Measurements from ENCODE around the gene TRH.
"Not testable (repeated sequence)": the region's sequence is repeated elsewhere in the genome, so short reads cannot be mapped to it uniquely, and the experiment has no call there.

The TRH gene

DNA sequence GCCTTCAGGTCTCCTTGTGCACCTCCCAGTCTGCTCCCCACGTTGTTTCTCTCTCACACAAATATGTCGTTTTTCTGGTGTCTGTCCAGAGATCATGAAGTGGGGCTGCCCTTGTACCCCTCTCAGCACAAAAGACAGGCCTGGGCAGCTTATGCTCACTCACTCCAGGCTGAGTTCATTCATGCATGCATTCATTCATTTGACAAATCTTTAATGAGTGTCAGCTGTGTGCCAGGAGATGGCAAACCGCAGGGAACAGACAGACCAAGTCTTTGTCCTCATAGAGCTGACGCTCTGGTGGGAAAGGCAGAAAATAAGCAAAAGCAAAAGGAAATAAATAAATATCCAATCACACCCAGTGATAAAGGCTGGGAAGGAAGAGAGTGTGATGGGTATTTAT lies 7.6 kb upstream of the TRH start:
- no peak for DNase-seq

DNA sequence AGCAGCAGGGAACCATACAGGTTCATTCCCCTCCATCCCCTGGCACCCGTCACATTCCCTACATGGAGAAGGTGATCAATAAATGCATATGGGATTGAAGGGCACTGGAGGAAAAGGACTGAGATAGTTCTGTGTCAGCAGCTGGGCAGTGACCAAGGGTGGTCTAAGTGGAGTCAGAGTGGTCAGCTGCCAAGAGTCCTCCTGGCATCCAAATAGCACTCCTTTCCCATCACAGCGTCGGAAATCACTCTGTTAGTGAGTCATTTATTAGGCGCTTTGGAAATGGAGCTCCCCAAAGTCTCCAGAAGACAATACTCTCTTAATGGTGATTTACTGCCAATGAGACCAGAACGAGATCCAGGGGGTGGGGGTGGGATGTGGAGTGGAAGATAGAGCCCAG lies 6.8 kb upstream of the TRH start:
- DNase-seq: no peak

DNA sequence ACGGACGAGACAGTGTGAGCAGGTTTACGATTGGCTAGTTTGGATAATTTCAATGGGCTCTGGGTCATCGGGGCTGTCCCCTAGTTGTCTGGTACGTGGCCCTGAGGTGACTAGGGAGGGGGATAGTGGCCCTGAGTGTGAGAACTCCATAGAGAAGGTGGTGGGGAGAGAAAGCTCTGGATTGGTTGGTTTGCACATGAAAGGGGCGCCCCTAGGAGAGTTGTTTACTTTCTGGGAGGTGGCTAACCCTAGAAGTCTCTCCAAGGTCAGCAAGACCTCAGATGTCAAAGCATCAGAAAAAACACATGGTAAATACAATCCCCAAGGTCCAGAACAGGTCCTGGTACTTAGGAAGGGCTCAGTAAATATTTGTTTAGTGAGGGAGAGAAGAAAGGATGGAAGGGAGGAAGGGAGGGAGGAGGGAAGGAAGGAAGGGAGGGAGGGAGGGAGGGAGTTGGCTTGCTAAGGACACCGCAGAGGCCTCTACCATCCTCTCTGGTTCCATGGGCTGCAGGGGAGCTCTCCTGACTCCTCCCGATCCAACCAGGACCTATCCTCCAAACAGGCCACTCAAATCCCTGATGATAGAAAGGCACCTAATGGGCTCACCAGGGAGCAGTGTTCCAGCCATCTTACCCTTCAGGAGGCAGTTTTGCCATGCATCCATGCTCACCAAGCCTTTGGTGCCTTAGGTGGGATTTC lies 3.0 kb upstream of the TRH start:
- no peak for DNase-seq

DNA sequence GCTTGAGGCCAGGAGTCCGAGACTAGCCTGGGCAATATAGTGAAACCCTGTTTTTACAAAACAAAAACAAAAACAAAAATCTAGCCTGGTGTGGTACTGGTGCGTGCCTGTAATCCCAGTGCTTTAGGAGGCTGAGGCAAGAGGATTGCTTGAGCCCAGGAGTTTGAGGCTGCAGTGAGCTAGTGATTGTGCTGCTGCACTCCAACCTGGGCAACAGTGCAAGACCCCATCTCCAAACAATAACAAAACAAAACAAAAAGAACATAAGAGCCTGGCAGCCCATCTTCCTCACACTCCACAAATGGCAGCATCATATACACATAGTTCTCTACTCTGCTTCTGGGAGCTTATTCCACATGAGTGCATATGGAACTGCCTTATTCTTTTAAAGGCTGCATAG lies 2.2 kb upstream of the TRH start:
- DNase-seq: no peak

DNA sequence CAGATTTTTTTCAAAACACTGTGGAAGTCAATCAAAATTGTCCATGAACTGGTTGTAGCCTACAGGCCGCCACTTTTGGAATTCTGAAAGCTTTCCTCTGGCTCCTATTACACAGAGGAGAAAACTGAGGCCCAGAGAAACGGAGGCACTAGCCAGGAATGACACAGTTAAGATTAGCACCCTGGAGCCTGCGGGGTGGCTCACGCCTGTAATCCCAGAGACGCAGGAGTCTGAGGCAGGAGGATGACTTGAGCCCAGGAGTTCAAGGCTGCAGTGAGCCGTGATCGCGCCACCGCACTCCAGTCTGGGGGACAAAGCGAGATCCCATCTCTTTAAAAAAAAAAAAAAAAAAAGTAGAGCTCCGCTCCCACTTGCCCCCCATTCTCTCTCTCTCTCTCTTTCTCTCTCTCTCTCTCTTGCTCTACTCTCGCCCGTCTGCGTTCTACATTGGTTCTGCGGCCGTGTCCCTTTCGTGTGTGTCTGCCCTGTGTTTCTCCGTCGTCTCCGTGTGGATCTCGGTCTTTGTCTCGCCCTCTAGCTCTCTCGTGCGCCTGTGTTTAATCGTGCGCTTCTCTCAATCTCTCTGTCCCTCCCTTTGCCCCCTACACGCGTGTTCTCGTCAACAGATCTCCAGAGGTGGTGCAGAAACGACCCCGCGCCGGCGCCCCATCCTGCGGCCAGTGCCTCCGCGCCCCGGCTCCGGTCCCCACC lies 512 bp upstream of the TRH start:
- no peak for DNase-seq

DNA sequence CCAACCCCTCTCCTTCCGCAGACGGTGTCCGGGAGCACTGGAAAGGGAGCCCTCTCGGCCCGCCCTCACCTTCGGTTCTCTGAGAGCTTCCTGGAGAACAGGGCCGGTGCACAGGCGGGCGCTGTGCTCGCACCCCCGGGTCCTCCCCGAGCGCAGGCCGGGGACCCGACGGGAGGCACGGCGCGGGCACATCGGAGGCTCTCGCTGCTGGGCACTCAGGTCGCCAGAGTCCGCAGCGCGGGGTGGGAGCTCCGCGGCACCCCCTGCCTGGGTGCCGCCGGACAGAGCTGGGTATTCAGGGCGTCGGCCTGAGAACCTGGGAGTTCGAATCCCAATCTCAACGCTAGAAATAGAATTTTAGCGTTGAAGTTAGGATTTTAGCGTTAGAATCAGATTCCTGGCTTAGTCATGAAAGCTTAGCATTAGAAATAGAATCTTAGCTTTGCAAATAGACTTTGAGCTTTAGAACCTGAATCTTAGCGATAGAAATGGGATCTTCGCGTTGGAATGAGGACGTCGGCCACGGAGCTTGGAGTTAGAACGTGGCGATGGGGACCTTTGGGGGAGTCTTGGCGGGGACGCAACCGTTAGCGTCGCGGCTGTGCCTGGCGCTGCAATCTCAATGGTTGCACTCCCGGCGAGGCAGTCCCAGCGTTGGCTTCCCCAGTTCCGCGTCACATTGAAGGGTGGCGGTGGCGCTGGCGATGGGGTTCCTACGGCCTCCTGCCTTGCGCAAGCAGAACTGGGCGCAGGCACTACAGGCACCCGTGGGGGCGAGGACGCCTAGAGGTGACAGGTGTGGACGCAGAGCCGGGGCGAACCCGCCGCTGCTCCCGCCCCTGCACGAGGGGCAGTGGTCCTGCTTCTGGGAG lies 549 bp downstream of the TRH start:
- DNase-seq: no peak

DNA sequence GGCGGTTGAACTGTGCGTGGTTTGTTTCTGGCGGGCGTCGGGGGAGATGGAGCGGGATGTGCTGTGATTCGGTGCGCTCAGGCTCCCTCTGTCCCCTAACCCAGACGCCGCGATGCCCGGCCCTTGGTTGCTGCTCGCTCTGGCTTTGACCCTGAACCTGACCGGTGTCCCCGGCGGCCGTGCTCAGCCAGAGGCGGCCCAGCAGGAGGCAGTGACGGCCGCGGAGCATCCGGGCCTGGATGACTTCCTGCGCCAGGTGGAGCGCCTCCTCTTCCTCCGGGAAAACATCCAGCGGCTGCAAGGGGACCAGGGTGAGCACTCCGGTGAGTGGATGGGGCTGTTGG lies 1.2 kb downstream of the TRH start:
- no peak for DNase-seq

DNA sequence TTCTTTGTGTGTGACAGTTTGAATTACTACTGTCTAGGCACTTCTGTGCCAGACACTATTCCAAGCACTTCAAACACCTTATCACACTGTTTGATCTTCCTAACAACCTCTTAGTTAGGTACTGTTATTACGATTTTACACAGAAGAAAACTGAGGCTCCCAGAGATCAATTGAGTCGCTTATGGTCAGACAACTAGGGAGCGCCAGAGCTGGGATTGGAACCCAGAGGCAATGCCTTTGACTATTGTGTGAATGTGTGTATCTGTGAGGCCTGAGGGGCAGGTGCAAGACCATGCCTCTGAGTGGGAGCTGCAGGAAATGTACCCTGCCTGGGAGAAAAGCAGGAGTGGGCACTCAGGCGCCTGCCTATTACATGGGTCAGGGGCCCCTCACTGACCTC lies 1.8 kb downstream of the TRH start:
- no peak for DNase-seq

DNA sequence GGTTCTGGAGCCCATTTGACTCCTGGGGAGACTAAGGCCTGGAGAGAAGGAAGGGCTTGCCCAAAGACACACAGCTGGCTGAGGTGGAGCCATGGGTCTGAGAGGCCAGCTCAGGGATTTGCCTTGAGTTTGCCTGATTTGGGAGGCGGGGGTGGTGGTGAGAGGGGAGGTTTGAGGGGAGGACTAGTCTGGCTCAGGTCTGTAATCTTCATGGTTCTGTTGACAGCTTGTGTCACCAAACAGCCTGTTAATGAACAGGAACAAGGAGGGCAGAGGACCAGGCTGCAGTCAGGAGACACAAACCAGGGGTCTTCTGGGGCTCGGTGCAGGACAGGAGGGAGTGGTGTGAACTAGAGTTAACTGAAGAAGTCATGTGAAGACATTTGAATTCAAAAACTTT lies 3.6 kb downstream of the TRH start:
- no peak for DNase-seq

DNA sequence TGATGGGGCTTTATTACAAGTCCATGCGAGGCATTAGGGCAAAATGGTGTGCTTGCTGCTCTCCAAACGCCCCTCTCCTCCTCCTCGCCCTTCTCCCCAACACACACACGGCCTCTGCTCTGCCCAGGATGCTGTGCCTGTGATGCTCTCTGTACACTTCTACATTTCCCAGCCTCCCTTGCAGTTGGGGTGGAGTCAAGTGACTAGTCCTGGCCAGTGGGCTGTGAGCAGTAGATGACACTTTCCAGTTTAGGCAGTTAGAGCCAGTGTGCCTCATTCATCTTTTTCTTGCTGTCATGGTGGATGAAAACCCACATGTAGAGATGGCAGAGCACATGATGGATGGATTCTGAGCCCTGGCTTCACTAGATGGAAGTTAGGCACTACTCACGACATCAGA lies 5.4 kb downstream of the TRH start:
- DNase-seq: no peak

DNA sequence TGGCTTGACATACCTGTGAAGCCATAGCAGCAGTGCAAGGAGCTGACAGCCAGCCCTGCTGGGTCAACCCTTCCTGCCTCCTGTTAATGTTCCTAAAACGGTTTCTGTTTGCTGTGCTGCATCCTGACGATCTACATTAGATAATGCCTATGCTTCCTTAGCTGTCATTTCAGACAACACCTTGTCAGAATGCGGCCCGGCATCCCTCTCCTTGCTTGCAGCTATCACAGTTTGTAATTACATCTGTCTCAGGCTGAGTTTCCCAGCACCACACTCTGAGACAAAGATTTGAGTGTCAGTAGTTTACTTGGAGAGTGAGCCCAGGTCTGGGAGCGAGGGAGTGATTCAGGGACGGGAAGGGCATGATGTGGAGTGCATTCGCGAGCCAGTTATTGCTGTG lies 9.0 kb downstream of the TRH start:
- DNase-seq: no peak

DNA sequence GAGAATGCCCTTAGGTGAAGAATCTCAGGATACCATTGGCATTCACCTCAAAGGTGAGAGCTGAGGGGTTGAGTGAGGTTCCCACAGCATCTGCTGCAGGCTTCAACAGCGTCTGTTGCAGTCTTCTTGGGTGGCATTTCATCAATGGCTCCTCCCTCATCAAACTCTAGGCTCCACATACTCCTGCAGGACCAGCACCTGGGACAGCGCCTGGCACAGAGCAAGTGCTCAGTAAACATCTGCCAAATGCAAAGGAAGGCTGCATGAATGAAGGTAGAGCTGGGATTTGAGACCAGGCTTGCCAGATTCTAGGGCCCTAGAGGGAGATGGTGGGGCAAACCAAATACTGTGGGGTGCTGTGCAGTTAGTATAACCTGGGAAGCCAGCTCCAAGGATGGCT lies 9.6 kb downstream of the TRH start:
- no peak for DNase-seq

DNA sequence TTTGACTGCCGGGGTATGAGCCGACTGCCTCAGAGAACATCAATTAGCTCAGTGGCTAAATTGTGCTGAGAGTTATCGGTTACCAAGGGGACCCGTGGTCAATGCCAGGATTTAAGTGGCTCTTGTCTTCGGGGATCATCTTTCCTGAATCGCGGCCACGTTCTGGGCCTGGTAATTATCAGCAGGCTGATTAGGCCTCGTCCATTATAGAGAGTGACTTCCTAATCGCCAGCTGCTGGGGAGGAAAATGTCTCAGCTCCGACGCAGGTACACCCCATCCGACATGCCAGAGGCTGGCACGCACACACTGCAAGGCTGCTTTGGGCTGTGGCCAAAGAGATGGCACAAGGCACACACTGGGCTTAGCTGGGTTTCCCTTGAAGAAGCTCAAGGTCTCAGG lies 10.6 kb downstream of the TRH start:
- no peak for DNase-seq

DNA sequence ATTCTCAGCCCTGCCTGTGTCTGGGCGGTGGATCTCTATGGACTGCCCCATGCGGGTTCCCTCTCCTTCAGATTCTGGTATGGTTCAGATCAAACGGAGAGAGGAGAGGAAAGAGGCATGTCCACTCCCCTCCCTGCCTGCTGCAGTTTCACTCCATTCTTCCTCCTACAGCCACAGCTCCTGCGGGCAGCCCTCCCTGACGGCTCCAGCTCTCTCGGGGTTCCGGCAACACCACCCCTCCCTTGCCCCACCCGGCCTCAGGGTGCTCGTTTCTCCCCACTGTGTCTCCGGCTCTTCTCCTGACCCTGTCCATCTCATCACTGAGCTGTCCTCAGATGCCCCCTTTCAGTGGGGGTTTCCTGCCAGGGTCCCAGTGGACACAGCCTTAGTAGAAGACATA lies 13.9 kb downstream of the TRH start:
- no peak for DNase-seq

DNA sequence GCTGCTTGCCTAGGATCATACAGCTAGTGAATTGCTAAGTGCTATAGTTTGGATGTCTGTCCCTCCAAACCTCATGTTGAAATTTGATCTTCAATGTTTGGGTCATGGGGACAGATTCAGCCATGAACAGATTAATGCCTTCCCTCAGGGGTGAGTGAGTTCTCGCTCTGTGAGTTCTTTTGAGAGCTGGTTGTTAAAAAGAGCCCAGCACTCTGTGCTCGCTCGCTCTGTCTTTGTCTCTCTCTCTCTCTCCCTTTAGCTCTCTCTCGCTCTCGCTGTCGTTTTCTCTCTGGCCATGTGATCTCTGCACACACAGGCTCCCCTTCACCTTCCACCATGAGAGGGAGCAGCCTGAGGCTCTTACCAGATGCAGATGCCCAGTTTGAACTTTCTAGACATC lies 14.9 kb downstream of the TRH start:
- DNase-seq: no peak

DNA sequence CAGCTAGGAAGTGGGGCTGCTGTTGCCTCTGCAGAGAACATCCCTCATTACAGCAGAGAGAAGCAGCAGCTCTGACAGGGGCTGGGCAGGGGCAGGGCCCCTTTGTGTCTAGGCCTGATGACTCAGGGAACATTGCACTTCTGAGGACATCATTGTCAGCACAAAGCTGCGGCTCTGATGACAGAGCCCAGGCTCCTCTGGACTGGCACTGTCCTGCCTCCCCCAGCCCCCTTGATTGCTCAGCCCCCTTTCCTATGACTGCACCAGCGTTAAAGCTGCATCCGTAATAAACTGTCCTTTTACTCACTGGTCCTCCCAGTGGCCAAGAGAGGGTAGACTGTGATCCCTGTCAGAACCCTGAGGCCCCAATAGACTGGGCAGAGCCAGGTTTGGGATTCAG lies 18.3 kb downstream of the TRH start:
- peak; percentile 62 for DNase-seq

DNA sequence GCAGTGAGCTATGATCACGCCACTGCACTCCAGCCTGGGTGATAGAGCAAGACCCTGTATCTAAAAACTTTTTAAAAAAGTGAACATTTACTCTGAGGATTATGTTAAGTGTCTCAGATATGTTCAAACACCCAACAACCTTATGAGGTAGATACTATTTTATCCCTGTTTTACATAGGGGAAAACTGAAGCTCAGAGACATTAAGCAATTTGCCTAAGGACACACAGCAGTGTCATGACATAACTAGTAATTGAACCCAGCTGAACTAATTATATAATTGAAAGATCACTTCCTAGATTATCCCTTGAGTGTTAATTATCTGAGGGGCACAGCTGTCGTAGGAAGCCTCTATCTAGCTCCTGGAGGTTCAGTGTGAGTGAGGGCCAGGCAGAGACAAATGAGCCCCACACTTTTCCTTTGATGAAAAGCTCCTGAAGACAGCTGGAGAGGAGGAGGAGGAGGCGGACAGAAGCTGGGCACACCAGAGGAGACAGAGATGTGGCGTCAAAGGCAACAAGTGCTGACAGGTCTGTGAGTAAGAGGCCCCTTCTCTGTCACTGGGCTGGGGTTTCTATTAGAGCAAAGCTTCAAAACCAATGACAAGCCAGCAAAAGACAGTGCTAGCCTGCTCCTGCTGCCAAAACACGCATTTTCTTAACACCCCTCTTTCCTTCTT lies 20.5 kb downstream of the TRH start:
- no peak for DNase-seq

DNA sequence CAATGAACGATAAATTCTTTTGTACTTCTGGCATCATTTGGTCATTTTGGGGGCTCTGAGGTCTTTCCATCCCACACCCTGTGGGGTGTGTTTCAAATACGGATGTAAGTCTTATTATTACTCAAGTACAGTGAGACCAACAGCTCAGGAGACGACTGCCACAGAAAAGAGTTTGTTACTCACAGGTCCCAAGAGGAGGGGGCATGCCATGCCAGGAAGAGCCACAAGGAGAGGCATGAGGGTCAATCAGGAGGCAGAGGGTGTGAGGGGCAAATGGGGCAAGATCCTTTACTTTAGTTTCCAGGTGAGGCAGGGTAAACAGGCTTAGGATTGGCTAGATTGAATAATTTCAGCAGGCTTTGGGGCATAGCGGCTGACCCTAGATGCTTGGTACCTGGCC lies 21.6 kb downstream of the TRH start:
- DNase-seq: no peak

DNA sequence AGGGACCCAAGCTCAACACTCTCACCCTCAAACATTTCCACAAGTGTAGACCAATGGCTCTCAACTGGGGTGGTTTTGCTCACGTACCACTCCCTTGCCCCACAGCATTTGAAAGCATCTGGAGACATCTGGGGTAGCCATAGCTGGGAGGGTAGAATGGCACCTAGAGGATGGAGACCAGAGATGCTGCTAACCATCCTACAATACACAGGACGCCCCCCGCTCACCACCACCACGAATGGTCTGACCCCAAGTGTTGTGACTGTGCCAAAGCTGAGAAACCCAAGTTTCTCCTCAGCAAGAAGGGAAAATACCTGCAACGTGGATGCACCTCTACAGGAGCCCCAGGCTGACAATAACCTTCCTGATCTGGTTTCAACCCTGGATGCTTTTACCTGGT lies 24.7 kb downstream of the TRH start:
- DNase-seq: not testable (repeated sequence)

DNA sequence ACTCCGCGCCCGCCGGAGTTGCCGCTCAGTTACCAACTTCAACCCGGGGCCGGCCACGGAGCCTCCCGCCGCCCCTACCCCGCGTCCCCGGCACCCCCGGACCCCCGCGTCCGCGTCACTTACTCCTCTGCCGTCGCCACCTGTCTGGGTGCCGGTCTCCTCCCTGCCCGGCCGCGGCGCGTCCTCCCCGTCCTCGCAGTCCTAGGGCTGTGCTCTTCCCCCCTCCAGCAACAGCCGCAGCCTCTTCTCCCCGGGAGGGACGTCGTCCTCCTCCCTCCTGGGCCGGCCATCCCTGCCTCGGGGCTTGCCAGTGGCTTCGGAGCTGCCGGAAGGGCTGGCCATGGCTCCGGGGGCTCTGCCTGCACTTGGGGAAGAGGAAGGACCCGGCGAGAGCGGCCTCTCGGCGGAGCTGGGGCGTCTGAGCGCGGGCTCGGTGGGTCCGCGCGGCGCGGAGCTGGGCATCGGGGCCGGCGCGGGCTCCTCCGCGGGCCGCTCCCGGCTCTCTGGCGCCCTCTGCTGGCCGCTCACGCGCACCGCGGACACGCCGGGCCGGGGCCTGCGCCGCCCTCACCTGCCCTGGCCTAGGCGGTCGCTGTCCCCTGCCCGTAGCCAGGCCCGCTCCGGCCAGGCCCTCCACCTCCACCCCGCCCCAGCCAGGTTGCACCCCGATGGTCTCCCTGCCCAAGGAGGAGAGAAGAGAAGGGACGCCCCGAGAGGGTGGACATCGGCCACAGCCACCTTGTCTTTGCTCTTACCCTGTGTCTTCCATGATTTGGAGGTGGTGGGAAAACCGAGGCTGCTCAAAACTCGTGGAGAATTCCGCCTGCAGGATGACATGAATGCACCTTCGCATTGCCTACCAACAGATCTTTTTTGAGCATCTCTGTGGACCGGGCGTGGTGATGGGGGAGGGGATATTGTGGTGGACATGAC lies 28.4 kb downstream of the TRH start:
- DNase-seq: peak; percentile 58

DNA sequence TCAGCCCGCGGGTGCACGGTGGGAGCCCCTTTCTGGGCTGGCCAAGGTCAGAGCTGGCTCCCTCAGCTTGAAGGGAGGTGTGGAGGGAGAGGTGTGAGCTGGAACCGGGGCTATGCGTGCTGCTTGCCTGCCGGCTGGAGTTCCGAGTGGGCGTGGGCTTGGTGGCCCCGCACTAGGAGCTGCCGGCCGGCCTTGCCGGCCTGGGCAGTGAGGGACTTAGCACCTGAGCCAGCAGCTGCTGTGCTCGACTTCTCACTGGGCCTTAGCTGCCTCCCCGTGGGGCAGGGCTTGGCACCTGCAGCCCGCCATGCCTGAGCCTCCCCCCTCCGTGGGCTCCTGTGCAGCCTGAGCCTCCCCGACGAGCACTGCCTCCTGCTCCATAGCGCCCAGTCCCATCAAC lies 36.0 kb downstream of the TRH start:
- no peak for DNase-seq

DNA sequence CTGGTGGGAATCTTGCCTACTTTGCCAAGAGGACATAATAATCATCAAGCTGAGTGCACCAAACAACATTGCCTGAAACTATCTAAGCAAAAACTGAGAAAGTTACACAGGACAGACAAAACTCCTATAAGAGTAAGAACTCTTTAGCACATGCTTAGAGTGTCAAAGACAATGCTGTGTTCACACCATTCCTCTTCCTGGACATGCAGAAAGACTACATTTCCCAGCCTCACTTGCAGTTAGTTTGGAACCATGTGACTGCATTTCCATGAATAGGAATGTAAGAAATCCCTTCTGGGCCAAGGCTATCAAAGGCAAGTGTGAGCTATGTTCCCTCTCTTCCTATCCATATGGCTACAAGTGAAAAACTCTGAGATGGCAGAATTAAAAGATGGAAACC lies 37.6 kb downstream of the TRH start:
- DNase-seq: not testable (repeated sequence)
